Suprapubic skin (tissue), 4 donors: ENCODE results near the gene FAM186B. TPM values are rescaled to one million over a fixed set of nuclear protein-coding genes. Genes with fewer than 3 reads are reported as not detected.

Experiments used
- DNase-seq, 2 donors: peaks; one replicate each; pipeline ENCODE4 v3.0.0-alpha.2; 2019; ENCODE audit warnings: low spot score in 2 of 2
- H3K27ac ChIP-seq: fragments of 200-600 bp; sonication (generic); one replicate; pipeline ENCODE4 v1.5.1; 2019
- H3K27me3 ChIP-seq: fragments of 200-600 bp; sonication (generic); one replicate; pipeline ENCODE4 v1.5.1; 2019
- H3K36me3 ChIP-seq: fragments of 200-600 bp; sonication (generic); one replicate; pipeline ENCODE4 v1.5.1; 2019
- H3K4me1 ChIP-seq: fragments of 200-600 bp; sonication (generic); one replicate; pipeline ENCODE4 v1.5.1; 2019
- H3K4me3 ChIP-seq: fragments of 200-600 bp; sonication (generic); one replicate; pipeline ENCODE4 v1.5.1; 2019; ENCODE audit warnings: mild to moderate bottlenecking
- H3K9me3 ChIP-seq: fragments of 200-600 bp; sonication (generic); one replicate; pipeline ENCODE4 v1.5.1; 2019
- EP300 ChIP-seq: sonication (generic); formaldehyde crosslinking; IDR thresholded peaks from one replicate; pipeline ENCODE4 v1.6.1; 2017; ENCODE audit warnings: antibody characterized with exemption
- POLR2A ChIP-seq, 2 donors: fragments of 450-650 bp; IDR thresholded peaks; one replicate each; pipeline ENCODE4 v1.6.1; 2017; ENCODE audit warnings: antibody characterized with exemption in 2 of 2, mild to moderate bottlenecking in 2 of 2, moderate library complexity in 2 of 2
- POLR2AphosphoS5 ChIP-seq, 3 donors: sonication (generic); formaldehyde crosslinking; IDR thresholded peaks; one replicate each; pipeline ENCODE4 v1.6.1; 2017; ENCODE audit warnings: antibody characterized with exemption in 3 of 3
- WGBS: methylation state at CpG from one replicate; pipeline ENCODE4 v1.1.5; 2018; 5-methylcytosine and 5-hydroxymethylcytosine counted together
- total RNA-seq, 4 donors: library from RNA; depleted of rRNA; stranded (reverse); fragments of >200 nt; gene quantifications; one replicate each; pipeline ENCODE4 v1.1.0, GENCODE V29; 2016
- TF ChIP-seq, protein P1 (sequence below), 2 donors: fragments of 200-600 bp in 1 of 2; fragments of 450-650 bp in 1 of 2; sonication (generic) in 1 of 2; IDR thresholded peaks; one replicate each; pipeline ENCODE4 v1.5.1; 2016 to 2019; ENCODE audit warnings: antibody characterized with exemption in 2 of 2, mild to moderate bottlenecking in 1 of 2, moderate library complexity in 1 of 2

FAM186B gene
- total RNA-seq, 4 donors from 2014 or later = 0.44 to 1.9 (median 1.1) TPM; not detected in 1

DNA sequence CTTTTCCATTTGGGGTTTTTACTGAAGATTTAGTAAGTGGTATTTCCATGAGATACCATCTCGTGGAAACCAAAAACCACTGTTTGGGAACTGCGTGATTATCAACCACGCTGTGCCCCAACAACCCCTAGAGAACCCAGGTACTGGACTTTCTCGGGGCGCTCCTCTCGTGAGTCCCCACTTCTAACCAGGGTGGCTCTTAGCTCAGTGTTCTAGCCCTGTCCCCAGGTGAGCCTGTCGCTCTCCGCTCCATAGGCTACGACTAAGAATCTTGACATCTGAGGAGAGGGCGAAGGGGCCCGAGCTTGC, 38.2 kb downstream of the FAM186B start:
- WGBS = under 1% methylated on average over 6 of the region's 11 CpGs
- peaks cover 34% of the 10 kb centered on the region for H3K36me3 ChIP-seq
- H3K9me3 ChIP-seq = no peaks in the 10 kb centered on the region
- DNase-seq = no peak
- no peaks in the 10 kb centered on the region for H3K27me3 ChIP-seq
- no peak overlapping the region for H3K27ac ChIP-seq
- peaks cover 30% of the 10 kb centered on the region for H3K4me1 ChIP-seq
- peak overlapping the region; percentile 80 for H3K4me3 ChIP-seq
- TF ChIP-seq POLR2AphosphoS5 (IDR thresholded peaks at IDR 0.05) (no peak), EP300 (no peak), POLR2A (IDR thresholded peaks at IDR 0.05) (no peak)
- TF ChIP-seq, protein P1, sequence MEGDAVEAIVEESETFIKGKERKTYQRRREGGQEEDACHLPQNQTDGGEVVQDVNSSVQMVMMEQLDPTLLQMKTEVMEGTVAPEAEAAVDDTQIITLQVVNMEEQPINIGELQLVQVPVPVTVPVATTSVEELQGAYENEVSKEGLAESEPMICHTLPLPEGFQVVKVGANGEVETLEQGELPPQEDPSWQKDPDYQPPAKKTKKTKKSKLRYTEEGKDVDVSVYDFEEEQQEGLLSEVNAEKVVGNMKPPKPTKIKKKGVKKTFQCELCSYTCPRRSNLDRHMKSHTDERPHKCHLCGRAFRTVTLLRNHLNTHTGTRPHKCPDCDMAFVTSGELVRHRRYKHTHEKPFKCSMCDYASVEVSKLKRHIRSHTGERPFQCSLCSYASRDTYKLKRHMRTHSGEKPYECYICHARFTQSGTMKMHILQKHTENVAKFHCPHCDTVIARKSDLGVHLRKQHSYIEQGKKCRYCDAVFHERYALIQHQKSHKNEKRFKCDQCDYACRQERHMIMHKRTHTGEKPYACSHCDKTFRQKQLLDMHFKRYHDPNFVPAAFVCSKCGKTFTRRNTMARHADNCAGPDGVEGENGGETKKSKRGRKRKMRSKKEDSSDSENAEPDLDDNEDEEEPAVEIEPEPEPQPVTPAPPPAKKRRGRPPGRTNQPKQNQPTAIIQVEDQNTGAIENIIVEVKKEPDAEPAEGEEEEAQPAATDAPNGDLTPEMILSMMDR (IDR thresholded peaks at IDR 0.05) = no peak

DNA sequence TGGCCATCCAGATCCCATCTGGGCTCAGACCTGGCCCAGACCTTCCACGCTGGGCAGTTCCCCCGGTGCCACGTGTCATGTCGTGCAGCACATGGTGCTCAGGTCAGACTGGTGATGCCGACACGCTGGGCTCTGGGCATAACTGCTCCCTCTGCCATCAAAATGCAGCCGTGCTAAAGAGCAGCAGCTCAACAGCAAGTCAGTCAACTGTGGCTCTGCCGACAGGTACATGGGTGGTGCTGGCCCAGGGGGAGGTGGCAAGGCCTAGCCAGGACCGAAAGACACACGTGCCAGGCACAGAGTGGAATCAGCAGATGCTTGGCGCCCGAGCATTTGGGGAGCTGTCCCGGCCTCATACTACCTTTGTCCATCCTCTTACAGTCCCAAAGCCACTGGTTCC, 39.1 kb downstream of the FAM186B start:
- Histone ChIP-seq H3K36me3 (peaks cover 43% of the 10 kb centered on the region), H3K27me3 (no peaks in the 10 kb centered on the region), H3K4me1 (peaks cover 30% of the 10 kb centered on the region), H3K9me3 (no peaks in the 10 kb centered on the region), H3K4me3 (no peak overlapping the region), H3K27ac (no peak overlapping the region)
- DNase-seq = no peak
- WGBS = 100% methylated on average over 6 of the region's 13 CpGs
- TF ChIP-seq POLR2AphosphoS5 (IDR thresholded peaks at IDR 0.05) = no peak
- no peak for TF ChIP-seq POLR2A (IDR thresholded peaks at IDR 0.05)
- no peak for TF ChIP-seq EP300
- TF ChIP-seq, protein P1 (IDR thresholded peaks at IDR 0.05) = no peak

DNA sequence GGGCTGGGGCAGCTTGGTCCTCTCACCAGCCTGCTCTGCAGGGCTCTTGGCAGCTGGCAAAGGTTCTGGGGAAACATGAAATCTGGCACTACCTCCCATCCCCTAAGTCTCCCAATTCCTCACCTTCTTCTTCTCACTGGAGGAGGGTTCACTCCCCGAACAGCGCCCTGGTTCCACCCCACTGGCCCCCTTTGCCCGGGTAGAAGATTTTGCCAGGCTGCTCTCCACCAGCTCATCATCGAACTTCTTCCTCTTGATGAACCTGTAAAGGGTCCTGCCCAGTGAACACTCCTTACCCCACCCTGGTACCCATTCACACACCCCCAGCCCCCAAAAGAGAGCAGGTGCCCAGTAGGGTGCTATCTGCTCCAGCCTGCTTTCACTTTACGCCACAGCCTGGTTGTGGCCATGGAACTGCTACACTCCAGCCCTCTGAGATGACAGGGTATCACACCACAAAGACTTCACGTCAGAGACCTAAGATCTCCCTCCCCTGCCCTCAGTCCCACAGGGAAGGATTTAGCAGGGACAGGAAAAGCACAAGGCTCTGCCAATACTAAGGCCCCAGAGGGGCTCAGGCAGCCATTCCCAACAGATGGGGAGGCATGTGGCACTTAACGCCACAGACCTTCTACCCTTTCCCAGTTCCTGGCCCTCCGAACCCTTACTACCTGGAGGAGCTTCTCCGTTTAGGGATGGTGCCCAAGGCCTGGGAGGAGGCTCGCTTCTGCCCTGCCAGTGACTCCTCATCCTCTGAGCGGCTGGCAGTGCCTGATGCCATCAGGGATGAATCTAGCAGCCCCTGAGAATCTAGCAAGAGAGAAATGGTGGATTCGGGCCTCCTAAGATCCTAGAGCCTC, 39.8 kb downstream of the FAM186B start:
- no peak for DNase-seq
- TF ChIP-seq EP300 (no peak), POLR2A (IDR thresholded peaks at IDR 0.05) (no peak), POLR2AphosphoS5 (IDR thresholded peaks at IDR 0.05) (no peak)
- TF ChIP-seq, protein P1 (IDR thresholded peaks at IDR 0.05) = no peak
- H3K4me1 ChIP-seq = peaks cover 30% of the 10 kb centered on the region
- H3K36me3 ChIP-seq = peaks cover 50% of the 10 kb centered on the region
- H3K4me3 ChIP-seq = no peak overlapping the region
- no peaks in the 10 kb centered on the region for H3K9me3 ChIP-seq
- no peaks in the 10 kb centered on the region for H3K27me3 ChIP-seq
- no peak overlapping the region for H3K27ac ChIP-seq
- WGBS = 86% methylated on average over 12 of the region's 12 CpGs

DNA sequence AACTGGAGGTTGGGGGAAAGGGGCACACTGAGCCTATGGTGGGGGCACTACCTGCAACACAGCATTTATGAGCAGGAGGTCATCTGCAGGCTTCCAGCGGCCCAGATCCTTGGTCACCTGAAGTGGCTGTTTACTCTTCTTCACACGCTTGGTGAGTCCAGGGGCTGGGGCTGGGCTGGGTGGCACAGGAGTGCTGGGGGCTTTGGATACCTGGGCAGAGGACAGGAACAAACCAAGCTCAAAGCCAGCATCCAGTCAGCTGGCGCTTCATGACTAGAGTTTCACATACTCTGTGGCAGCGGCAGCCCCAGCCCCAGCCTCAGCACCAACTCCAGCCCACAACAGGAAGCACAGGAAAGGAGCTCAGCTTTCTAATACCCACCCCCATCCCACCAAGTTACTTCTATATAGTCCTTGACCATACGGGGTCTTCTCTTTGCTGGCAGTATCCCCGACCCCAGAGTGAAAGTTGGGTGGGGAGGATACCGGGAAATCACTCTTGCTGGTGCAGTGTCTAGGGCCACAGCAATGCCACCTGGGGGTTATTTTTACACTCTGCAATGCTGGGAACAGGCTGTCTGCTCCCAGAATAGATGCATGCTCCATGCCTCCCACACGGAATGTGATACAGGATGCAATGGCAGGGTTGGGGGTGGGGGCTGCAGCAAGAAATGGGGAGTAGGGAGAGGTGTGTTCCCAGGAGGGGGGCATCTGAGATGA, 40.6 kb downstream of the FAM186B start:
- Histone ChIP-seq H3K9me3 (no peaks in the 10 kb centered on the region), H3K4me1 (peaks cover 27% of the 10 kb centered on the region), H3K27me3 (no peaks in the 10 kb centered on the region), H3K4me3 (no peak overlapping the region), H3K36me3 (peaks cover 58% of the 10 kb centered on the region), H3K27ac (no peak overlapping the region)
- WGBS = 72% methylated on average over 4 of the region's 8 CpGs
- TF ChIP-seq EP300 = no peak
- TF ChIP-seq, protein P1 (IDR thresholded peaks at IDR 0.05) = no peak
- no peak for DNase-seq

DNA sequence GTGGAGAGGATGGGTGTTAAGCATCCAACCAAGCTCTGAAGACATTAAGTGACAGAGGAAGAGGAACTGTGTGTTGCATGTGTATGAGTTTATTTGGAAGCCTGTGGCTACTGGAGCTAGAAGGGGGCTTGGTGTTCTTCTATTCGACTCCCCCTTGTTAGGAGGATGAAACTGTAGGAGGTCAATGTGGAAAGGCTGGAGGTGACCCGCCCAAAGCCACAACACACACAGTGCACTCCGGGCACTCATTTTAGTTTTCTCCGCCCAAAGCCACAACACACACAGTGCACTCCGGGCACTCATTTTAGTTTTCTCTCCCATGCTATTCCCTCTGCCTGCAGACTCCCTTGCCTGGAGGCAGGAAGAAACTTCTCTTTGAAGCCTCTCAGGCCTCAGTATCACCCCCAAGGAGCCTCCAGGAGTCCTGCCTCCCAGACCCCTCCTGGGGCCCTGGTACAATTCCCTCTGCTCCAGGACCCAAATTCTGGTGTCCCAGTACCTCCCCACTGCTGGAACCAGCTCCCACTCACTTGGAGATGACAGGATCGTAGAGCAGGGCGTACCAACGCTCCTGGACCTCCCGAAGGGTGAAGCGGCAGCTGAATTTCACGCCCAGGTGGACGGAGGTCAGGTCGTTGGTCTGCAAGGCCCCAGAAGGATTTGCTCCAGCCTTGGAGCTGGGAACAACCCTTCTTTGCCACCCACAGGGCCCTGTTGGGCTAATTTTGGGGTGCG, 41.3 kb downstream of the FAM186B start:
- Histone ChIP-seq H3K4me3 (no peak overlapping the region), H3K27me3 (no peaks in the 10 kb centered on the region), H3K27ac (no peak overlapping the region), H3K36me3 (peaks cover 66% of the 10 kb centered on the region), H3K9me3 (no peaks in the 10 kb centered on the region), H3K4me1 (peaks cover 20% of the 10 kb centered on the region)
- TF ChIP-seq, protein P1 (IDR thresholded peaks at IDR 0.05) = no peak
- no peak for TF ChIP-seq POLR2A (IDR thresholded peaks at IDR 0.05)
- TF ChIP-seq EP300 = no peak
- no peak for TF ChIP-seq POLR2AphosphoS5 (IDR thresholded peaks at IDR 0.05)
- WGBS = 82% methylated on average over 7 of the region's 14 CpGs
- DNase-seq = no peak
